ENCODE results near the gene CADM1. TPM values are rescaled to one million over a fixed set of nuclear protein-coding genes. Genes with fewer than 3 reads are reported as not detected.

CADM1 gene
- total and polyA plus RNA-seq, 9 of the 15 experiments (the other 6 are each of a cell fraction or from before 2014, with no cell fraction given): 0.42 TPM; not detected in 8

DNA sequence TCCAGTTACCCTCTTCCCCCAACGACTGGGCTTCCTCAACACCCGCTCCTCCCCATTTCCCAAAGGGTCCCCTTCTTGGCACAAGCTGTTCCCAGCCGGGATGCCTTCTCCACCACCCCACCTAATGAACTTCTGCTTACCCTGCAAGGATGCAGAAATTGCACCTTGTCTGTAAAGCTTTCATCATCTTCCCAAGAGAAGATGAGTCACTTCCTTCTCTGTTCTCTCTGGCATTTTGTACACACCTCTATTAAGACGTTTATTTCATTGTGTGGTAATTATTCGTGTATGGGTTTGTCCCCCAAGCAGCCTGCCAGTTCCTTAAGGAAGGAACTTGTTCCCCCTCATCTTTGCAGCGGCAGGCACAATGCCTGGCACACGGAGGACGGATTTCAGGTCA, 351.1 kb downstream of the CADM1 start:
- WGBS (ENCODE audit: insufficient coverage, low coverage, missing lambda C conversion rate): 3% methylated on average over 8 of the region's 8 CpGs
- Histone ChIP-seq H3K9ac (ENCODE audit: insufficient read depth in 1 of 2, low read depth in 2 of 2, low read length in 2 of 2) (no peak overlapping the region), H3K36me3 (ENCODE audit: control insufficient read depth, insufficient read depth, low read length) (no peaks in the 10 kb centered on the region), H3K9me1 (ENCODE audit: control insufficient read depth, insufficient read depth, low read length) (peaks cover 2% of the 10 kb centered on the region), H4K20me1 (replicated peaks; ENCODE audit: control insufficient read depth, insufficient read depth, low read length) (no peaks in the 10 kb centered on the region), H3K79me2 (ENCODE audit: control insufficient read depth, insufficient read depth, low read length) (no peaks in the 10 kb centered on the region), H3K4me2 (ENCODE audit: insufficient read depth, low read length) (no peak overlapping the region), H3K27ac (ENCODE audit: extremely low read depth, low read depth, low read length) (no peak overlapping the region), H3K27me3 (ENCODE audit: control insufficient read depth in 2 of 2, insufficient read depth in 2 of 2, low read length in 2 of 2) (0 out of 5 replicates have a peak, but pooled peaks cover 0 to 3% of the 10 kb centered on the region in 2 experiments), H3K4me1 (replicated peaks in 1 of 2; ENCODE audit: control insufficient read depth in 2 of 2, insufficient read depth in 2 of 2, low read length in 2 of 2) (no peaks in the 10 kb centered on the region), H2AFZ (ENCODE audit: low read depth, low read length) (no peak overlapping the region), H3K4me3 (no peak overlapping the region), H3K9me3 (replicated peaks; ENCODE audit: control insufficient read depth, insufficient read depth, low read depth, low read length) (no peaks in the 10 kb centered on the region)
- ATAC-seq: no peak; the same call in 2 of the 3 replicates
- peak; percentile 79 for TF ChIP-seq FOSL1 (tag; conservative IDR thresholded peaks at IDR 0.05)
- TF ChIP-seq ZNF589 (CRISPR knock-in tag; IDR thresholded peaks at IDR 0.05; ENCODE audit: low read depth): 0 out of 2 replicates have a peak, but pooled peaks have one; percentile 44
- TF ChIP-seq VEZF1 (CRISPR knock-in tag; IDR thresholded peaks at IDR 0.05): no peak
- peak; percentile 74 for TF ChIP-seq CEBPG (CRISPR knock-in tag; IDR thresholded peaks at IDR 0.05)
- TF ChIP-seq CEBPG (tag; conservative IDR thresholded peaks at IDR 0.05 in 1 of 2, IDR thresholded peaks at IDR 0.05 in 1 of 2): peak; percentile 51 to 93
- peak; percentile 72 for TF ChIP-seq JUND (IDR thresholded peaks at IDR 0.05; ENCODE audit: borderline replicate concordance, low read depth, low read length)
- TF ChIP-seq JUND (tag; IDR thresholded peaks at IDR 0.05; ENCODE audit: borderline replicate concordance, low read depth, low read length): peak; percentile 19; the same call in 1 of the 3 replicates
- TF ChIP-seq, protein P1, sequence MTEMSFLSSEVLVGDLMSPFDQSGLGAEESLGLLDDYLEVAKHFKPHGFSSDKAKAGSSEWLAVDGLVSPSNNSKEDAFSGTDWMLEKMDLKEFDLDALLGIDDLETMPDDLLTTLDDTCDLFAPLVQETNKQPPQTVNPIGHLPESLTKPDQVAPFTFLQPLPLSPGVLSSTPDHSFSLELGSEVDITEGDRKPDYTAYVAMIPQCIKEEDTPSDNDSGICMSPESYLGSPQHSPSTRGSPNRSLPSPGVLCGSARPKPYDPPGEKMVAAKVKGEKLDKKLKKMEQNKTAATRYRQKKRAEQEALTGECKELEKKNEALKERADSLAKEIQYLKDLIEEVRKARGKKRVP (CRISPR knock-in tag; IDR thresholded peaks at IDR 0.05): peak; percentile 84
- TF ChIP-seq FOXJ2 (tag; IDR thresholded peaks at IDR 0.05): no peak
- TF ChIP-seq EP300 (IDR thresholded peaks at IDR 0.05; ENCODE audit: low read length): peak; percentile 26; the same call in 1 of the 2 replicates
- 0 out of 2 replicates have a peak, but pooled peaks have one; percentile 24 for TF ChIP-seq ZEB2 (IDR thresholded peaks at IDR 0.05)
- no peak for TF ChIP-seq ZNF23 (CRISPR knock-in tag; IDR thresholded peaks at IDR 0.05)
- peak; percentile 71 to 74; a peak in 2 of 4 replicates for TF ChIP-seq TRIM24 (IDR thresholded peaks at IDR 0.05)
- peak; percentile 66; the same call in 1 of the 2 replicates for TF ChIP-seq ZSCAN32 (CRISPR knock-in tag; IDR thresholded peaks at IDR 0.05)
- no peak for TF ChIP-seq SMAD4 (CRISPR knock-in tag; conservative IDR thresholded peaks at IDR 0.05)
- TF ChIP-seq ETS1 (conservative IDR thresholded peaks at IDR 0.05; ENCODE audit: control insufficient read depth, low read depth, low read length): no peak
- TF ChIP-seq ATF3 (IDR thresholded peaks at IDR 0.05): peak; percentile 77
- TF ChIP-seq ATF3 (CRISPR knock-in tag; conservative IDR thresholded peaks at IDR 0.05): no peak
- no TSS peak for BruUV-seq (replicated peaks)
- in situ Hi-C loops (cut with MboI) (no loop called here), intact Hi-C loops (cut with micrococcal nuclease) (no loop called here)
- no peak for DNase-seq (ENCODE audit: extremely low read depth in 1 of 4, low spot score in 3 of 4)
- FAIRE-seq: no peak
- CTCF ChIA-PET (ENCODE audit: low intra/inter-chr PET ratio): no interaction called here
- POLR2A ChIA-PET: no interaction called here

Measured in K562 (cell line).